Endothelial cell (in vitro differentiated cells): ENCODE results near the gene RBM33. TPM values are rescaled to one million over a fixed set of nuclear protein-coding genes. Genes with fewer than 3 reads are reported as not detected.

Experiments
- DNase-seq: peaks from one replicate; pipeline ENCODE4 v3.0.0; 2021; ENCODE audit warnings: low spot score
- H3K27ac Mint-ChIP-seq: one replicate; pipeline ENCODE4 v1.8.0; 2021; ENCODE audit warnings: mixed read lengths, inconsistent platforms; ENCODE audit not compliant: unreplicated experiment
- H3K27me3 Mint-ChIP-seq: one replicate; pipeline ENCODE4 v1.8.0; 2021; ENCODE audit warnings: mild to moderate bottlenecking, moderate library complexity, mixed read lengths, inconsistent platforms; ENCODE audit not compliant: unreplicated experiment
- H3K36me3 Mint-ChIP-seq: one replicate; pipeline ENCODE4 v1.8.0; 2021; ENCODE audit warnings: mild to moderate bottlenecking, low read depth, mixed read lengths, inconsistent platforms; ENCODE audit not compliant: unreplicated experiment
- H3K4me1 Mint-ChIP-seq: one replicate; pipeline ENCODE4 v1.8.0; 2021; ENCODE audit warnings: mild to moderate bottlenecking, mixed read lengths, inconsistent platforms; ENCODE audit not compliant: unreplicated experiment
- H3K4me3 Mint-ChIP-seq: one replicate; pipeline ENCODE4 v1.8.0; 2021; ENCODE audit warnings: mild to moderate bottlenecking, mixed read lengths, inconsistent platforms; ENCODE audit not compliant: unreplicated experiment
- H3K9me3 Mint-ChIP-seq: one replicate; pipeline ENCODE4 v1.8.0; 2021; ENCODE audit warnings: mixed read lengths, inconsistent platforms; ENCODE audit not compliant: unreplicated experiment
- CTCF ChIP-seq: fragments of 200-600 bp; sonication (generic); IDR thresholded peaks from one replicate; pipeline ENCODE4 v1.5.0; 2021; ENCODE audit warnings: antibody characterized with exemption; ENCODE audit not compliant: unreplicated experiment
- total RNA-seq: library from RNA; stranded (reverse); fragmentation: NEBNext Ultra II Directional; extraction: Animal tissue kit (Norgen Biotek cat#: 25700); gene quantifications from one replicate; pipeline ENCODE4 v1.2.1, GENCODE V29; 2021; ENCODE audit not compliant: unreplicated experiment

The RBM33 gene
- total RNA-seq, 1 donor from 2014 or later: 65.3 TPM

- H3K4me1 Mint-ChIP-seq: peaks cover 6% of the 10 kb centered on the region
Observed at GRCh38 chr7:155738652-155739537, 94.4 kb downstream of the RBM33 start.

GRCh38 chr7:155739538-155740143 is 95.2 kb downstream of the RBM33 start:
- H3K4me3 Mint-ChIP-seq: no peak overlapping the region
- no peak overlapping the region for H3K27ac Mint-ChIP-seq
- peaks cover 6% of the 10 kb centered on the region for H3K4me1 Mint-ChIP-seq
- H3K27me3 Mint-ChIP-seq: peaks cover 3% of the 10 kb centered on the region
- no peaks in the 10 kb centered on the region for H3K9me3 Mint-ChIP-seq
- DNase-seq: no peak
- TF ChIP-seq CTCF: no peak
- peaks cover 11% of the 10 kb centered on the region for H3K36me3 Mint-ChIP-seq

More at GRCh38 chr7:155738652-155739537, 94.4 kb downstream of the RBM33 start:
- peaks cover 11% of the 10 kb centered on the region for H3K36me3 Mint-ChIP-seq
- DNase-seq: peak; percentile 62
- H3K27me3 Mint-ChIP-seq: peaks cover 3% of the 10 kb centered on the region
- H3K9me3 Mint-ChIP-seq: no peaks in the 10 kb centered on the region
- no peak overlapping the region for H3K4me3 Mint-ChIP-seq
- no peak overlapping the region for H3K27ac Mint-ChIP-seq
- no peak for TF ChIP-seq CTCF

GRCh38 chr7:155741082-155741481 is 96.6 kb downstream of the RBM33 start:
- peaks cover 6% of the 10 kb centered on the region for H3K4me1 Mint-ChIP-seq
- no peak for DNase-seq
- no peak overlapping the region for H3K27ac Mint-ChIP-seq
- H3K4me3 Mint-ChIP-seq: no peak overlapping the region
- no peaks in the 10 kb centered on the region for H3K9me3 Mint-ChIP-seq
- TF ChIP-seq CTCF: no peak
- peaks cover 13% of the 10 kb centered on the region for H3K36me3 Mint-ChIP-seq
- peaks cover 3% of the 10 kb centered on the region for H3K27me3 Mint-ChIP-seq

GRCh38 chr7:155741805-155742204 is 97.3 kb downstream of the RBM33 start:
- Mint-ChIP-seq H3K36me3 (peaks cover 13% of the 10 kb centered on the region), H3K27ac (no peak overlapping the region)
- no peak for TF ChIP-seq CTCF

GRCh38 chr7:155743177-155743576 is 98.7 kb downstream of the RBM33 start:
- Mint-ChIP-seq H3K4me1 (peaks cover 9% of the 10 kb centered on the region), H3K4me3 (no peak overlapping the region), H3K27me3 (no peaks in the 10 kb centered on the region), H3K9me3 (no peaks in the 10 kb centered on the region), H3K27ac (peak overlapping the region; percentile 18), H3K36me3 (peaks cover 13% of the 10 kb centered on the region)
- DNase-seq: no peak
- TF ChIP-seq CTCF: no peak

More at GRCh38 chr7:155741805-155742204, 97.3 kb downstream of the RBM33 start:
- no peak for DNase-seq
- Mint-ChIP-seq H3K9me3 (no peaks in the 10 kb centered on the region), H3K4me3 (no peak overlapping the region), H3K27me3 (peaks cover 3% of the 10 kb centered on the region), H3K4me1 (peaks cover 6% of the 10 kb centered on the region)
